Daoy (cell line): Measurements from ENCODE around the gene UBAP1L. TPM values are rescaled to one million over a fixed set of nuclear protein-coding genes. Genes with fewer than 3 reads are reported as not detected.
"Not testable (repeated sequence)": the region's sequence is repeated elsewhere in the genome, so short reads cannot be mapped to it uniquely, and the experiment has no call there.

Source experiments
- DNase-seq: peaks from one replicate; pipeline ENCODE4 v3.0.0-alpha.2; 2015; ENCODE audit warnings: low read depth
- total RNA-seq: library from RNA; depleted of rRNA; stranded (reverse); fragments of >200 nt; shearing (Covaris generic); gene quantifications from 2 replicates; pipeline ENCODE4 v1.2.3, GENCODE V29; 2014; rRNA removed

The UBAP1L gene
- total RNA-seq: 0.03 and 0.06 TPM in 2 replicates

DNA sequence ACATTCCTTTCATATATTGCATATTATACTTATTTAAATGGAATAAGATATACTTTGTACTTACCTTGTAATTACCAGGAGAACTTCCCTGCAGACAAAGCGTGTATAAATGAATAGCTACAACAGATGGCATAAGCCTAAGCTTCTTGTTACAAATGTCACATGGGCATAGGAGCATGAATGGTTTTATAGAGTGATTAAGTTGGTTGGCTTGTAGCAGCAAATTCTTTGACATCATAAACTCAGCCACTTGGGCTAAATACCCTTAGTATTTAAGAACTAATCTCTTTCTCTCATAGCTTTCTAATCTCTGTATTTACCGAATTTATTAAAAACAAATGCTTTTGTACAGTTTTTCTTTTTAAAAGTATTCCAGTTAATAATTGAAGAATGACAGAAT, at the start of gene UBAP1L:
Gene UBAP1L, minus strand, starts transcription at position 115 of the 400 bp plus-strand sequence. CDS start 8,985 bp downstream, outside the sequence.
- DNase-seq: no peak

DNA sequence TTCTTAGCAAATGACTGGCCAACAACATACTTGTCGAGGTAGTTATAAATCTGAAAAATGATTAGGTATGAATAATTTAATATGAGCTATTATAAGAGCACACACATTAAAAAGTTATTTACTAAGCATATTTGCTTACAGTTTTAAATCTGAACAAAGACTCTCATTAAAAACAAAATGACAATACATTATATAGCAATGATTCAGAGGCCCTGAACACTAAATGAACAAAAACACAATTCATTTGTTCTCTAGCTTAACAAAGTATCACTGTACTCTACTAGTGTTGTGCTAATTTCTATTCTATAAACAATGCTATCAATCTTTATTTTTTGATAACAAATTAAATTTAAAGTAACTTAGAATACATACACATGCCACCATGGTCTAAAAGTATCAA, 49.1 kb upstream of the UBAP1L start:
- DNase-seq: no peak

DNA sequence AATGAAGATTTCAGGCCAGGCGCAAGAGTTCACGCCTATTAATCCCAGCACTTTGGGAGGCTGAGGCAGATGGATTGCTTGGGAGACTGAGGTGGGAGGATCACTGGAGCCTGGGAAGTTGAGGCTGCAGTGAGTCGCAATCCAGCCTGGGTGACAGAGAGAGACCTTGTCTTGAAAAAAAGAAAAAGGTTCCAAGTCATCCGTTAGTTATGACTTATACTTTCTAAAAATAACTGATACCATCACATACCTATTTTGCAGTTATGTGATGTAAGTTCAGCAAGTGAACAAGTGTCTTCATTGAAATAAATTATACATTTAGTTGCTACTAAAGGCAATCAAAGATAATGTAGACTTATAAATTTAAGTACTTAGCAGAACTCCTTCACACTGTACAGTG, 48.0 kb upstream of the UBAP1L start:
- no peak for DNase-seq

GRCh38 chr15:65156692-65157091, 41.7 kb upstream of the UBAP1L start:
- DNase-seq: no peak

DNA sequence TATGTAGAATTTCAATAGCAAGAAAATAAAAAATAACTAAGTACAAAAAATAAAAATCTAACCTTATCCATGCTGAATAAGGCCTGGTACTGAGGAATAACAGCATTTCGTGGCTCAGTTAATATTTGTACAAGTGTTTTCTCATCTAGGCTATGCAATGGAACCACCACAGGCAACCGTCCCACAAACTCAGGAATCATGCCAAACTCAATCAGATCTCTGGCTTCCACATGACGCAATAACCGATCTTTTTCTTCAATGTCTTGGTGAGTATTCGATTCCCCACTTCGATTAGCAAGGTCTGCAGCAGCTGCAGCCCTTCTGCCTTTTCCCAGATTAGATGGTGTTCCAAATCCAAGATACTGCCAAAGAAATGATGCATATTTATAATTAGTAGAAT, 39.7 kb upstream of the UBAP1L start:
- no peak for DNase-seq

- DNase-seq: no peak
Measured at GRCh38 chr15:65147902-65148301, 32.9 kb upstream of the UBAP1L start.

GRCh38 chr15:65146438-65146837, 31.4 kb upstream of the UBAP1L start:
- no peak for DNase-seq

DNA sequence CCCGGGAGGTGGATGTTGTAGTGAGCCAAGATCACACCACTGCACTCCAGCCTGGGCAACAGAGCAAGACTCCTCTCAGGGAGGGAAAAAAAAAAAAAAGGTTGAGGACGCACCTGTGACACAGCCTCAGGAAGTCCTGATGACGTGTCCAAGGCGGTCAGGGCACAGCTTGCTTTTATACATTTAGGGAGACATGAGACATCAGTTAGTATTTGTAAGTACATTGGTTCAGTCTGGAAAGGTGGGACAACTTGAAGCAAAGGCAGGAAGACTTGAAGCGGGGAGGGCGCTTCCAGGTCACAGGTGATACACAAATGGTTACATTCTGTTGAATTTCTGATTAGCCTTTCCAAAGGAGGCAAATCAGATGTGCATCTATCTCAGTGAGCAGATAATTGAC, 23.6 kb upstream of the UBAP1L start:
- peak; percentile 10 for DNase-seq

GRCh38 chr15:65137893-65138292, 22.9 kb upstream of the UBAP1L start:
- DNase-seq: not testable (repeated sequence)

DNA sequence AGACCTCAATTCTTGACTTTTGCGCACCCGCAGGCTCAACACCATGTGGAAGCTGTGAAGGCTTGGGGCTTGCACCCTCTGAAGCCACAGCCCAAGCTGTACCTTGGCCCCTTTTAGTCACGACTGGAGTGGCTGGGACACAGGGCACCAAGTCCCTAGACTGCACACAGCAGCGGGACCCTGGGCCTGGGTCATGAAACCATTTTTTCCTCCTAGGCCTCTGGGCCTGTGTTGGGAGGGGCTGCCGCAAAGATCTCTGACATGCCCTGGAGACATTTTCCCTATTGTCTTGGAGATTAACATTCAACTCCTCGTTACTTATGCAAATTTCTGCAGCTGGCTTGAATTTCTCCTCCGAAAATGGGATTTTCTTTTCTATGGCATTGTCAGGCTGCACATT, 22.1 kb upstream of the UBAP1L start:
- DNase-seq: not testable (repeated sequence)

DNA sequence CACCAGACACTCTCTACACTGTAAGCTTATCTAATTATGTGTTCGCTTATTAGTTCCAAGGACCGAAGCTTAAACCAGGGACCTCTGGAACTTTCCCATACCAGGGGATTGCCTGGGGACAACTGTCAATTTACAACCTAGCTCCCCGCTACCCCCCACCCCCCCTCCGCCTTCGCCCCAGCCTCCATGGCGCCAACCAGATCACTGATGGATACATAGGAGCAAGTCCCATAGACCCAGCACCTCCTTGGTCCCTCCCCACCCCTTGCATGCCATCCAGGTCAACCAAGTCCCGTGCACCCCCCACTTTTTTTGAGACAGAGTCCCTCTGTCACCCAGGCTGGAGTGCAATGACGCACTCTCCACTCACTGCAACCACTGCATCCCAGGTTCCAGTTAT, 19.5 kb upstream of the UBAP1L start:
- DNase-seq: no peak

DNA sequence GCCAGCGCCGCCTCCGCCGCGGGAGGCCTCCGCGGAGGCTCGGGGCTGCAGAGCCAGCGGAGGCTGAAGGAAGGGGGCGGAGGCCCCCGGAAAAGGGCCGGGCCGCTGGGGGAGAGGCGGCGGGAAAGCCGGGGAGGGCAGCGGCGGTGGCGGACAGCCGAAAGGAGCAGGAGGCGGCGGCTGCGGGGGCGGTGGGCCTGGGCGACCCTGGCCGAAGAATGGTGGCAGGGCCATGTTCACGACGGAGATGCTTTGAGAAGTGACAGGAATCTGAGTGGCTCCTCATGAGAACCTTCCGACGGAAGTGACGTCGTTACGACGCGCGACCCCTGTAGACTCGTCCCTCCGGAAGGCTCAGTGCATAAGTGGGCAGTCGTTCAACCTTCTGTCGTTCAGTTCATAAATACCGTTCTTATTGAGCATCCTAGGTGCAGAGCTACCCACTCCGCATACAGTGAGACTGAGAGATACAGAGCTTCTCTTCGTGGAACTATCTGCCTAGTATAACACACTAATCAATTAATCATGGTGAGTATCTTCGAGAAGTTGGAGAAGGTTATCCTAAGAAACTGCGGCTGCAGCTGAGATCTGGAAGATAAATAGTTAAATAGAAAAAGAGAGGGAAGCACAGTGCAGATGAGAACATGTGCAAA, 18.7 kb upstream of the UBAP1L start, which contains the start of gene PDCD7:
Gene PDCD7, minus strand, starts transcription at position 261 of the 653 bp plus-strand sequence. Its CDS starts 27 bp downstream, at position 234.
- DNase-seq: peak; percentile 93

DNA sequence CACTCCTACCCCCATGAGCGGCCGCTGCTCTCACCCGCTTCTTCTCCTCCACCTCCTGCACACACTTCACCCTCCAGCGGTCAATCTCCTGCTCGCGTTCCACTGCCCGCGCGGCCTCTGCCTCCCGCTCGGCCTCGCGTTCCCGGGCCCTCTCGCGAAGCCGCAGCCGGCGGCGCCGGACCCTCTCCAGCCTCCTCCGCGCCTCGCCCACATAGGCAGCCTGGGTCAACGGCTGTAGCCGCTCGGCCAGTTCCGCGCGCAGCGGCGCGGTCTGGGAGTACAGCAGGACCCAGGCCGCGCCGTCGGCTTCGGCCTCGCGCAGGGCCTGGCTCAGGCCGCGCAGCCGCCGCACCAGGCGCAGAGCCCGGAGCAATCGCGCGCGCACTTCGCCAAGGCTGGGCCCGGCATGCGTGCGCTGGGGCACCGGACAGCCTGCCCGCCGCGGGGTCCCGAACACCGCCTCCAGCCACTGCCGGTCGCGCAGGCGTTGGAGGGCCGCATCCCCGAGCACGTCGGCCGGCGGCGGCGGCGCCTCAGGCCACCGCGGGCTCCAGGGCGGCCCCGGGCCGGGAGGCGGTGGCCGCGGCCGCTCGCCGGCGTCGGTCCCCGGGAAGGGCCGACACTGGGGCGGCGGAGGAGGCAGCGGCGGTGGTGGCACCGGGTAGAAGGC, 18.0 kb upstream of the UBAP1L start:
- DNase-seq: peak; percentile 39

DNA sequence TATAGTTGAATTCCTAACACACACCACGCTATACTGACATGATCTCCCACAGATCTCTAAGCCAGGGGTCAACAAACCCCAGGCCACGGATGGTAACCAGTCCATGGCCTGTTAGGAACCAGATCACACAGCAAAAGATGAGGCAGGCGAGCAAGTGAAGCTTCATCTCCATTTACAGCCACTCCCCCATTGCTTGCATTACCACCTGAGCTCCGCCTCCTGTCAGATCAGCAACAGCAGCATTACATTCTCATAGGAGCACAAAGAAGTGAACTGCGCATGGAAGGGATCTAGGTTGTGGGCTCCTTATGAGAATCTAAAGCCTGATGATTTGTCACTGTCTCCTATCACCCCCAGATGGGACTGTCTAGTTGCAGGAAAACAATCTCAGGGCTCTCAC, 15.9 kb upstream of the UBAP1L start:
- no peak for DNase-seq

- DNase-seq: no peak
Measured at GRCh38 chr15:65115542-65115941, 542 bp upstream of the UBAP1L start.

GRCh38 chr15:65110676-65111292, 4.2 kb downstream of the UBAP1L start:
- peak; percentile 37 for DNase-seq

GRCh38 chr15:65106011-65106590, 8.9 kb downstream of the UBAP1L start:
- no peak for DNase-seq

- no peak for DNase-seq
Measured at GRCh38 chr15:65105038-65105437, 10.0 kb downstream of the UBAP1L start.

DNA sequence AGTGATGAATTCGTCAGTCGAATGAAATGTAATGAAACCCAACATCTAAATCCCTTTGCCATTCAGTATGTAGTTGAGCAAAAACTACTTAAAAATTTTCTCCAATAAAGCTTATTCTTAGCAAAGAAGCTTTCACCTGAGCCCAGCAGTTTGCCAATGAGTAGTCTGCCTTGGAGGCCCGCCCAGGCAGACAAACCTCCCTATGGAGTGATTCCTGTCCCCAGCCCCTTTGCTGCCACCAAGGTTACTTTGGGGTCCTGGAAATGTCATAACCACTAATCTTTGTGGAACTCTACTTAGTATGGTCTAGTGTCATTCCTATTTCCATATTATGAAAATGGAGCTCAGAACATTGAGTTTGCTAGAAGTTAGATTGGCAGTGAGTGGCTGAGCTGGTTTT, 12.1 kb downstream of the UBAP1L start:
- no peak for DNase-seq

DNA sequence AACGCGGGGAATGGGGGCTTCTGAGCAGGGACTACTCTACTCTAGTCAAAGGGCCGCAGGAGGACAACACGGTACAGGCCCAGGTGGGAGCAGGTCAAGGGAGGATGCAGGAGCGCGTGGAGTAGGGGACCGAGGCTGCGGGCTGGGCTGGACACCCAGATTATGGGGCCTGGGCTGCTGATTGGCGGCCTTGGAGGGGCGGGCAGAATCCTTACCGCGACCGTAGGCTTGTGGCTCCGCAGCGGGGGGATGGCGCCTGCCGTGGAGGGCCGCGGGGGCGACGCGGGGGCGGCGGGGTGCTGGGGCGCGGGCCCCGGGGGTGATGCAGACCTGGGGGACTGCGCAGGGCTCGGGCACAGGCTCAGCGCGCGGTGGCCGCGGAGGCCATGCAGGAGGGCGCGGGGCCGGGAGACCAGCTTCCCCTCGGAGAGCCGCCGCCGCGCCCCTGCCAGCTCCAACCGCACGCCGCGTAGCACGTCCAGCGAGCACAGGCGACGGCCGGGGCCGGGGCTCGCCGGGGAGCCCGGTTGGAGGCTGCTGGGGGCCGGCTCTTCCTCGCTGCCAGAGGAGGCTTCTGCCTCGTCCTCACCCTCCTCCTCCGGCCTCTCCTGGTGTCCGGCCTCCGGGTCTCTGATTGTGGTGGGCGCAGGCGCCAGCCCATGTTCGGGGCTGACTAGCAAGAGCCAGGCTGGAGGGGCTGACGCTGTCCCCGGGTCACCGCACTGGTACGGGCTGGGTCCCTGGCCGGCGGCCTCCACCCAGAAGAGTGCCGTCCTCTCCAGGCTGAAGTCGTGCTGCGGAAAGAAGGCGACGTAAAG, 12.9 kb downstream of the UBAP1L start:
- no peak for DNase-seq

DNA sequence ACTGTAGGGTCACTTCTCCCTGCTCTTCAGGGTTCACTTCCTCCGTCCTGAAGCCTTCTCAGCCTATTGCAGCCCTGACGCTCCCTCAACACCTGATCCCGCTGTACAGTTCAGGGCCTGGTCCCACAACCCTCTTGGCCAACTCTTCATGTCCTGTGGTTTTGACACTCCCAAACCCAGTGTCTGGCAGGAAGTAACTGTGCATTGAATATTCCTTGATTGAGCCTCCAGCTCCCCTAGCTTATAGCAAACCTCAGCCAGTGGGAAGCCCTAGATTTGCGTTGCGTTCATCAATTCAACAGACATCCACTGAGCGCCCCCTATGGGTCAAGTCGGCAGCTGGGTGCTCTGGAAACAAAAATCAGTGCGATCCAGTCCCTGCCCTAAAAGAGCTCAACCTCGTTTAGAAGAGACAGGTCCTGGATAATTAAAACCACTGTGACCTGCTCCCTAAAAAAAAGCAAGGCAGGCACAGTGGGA, 13.5 kb downstream of the UBAP1L start:
- peak; percentile 37 for DNase-seq

DNA sequence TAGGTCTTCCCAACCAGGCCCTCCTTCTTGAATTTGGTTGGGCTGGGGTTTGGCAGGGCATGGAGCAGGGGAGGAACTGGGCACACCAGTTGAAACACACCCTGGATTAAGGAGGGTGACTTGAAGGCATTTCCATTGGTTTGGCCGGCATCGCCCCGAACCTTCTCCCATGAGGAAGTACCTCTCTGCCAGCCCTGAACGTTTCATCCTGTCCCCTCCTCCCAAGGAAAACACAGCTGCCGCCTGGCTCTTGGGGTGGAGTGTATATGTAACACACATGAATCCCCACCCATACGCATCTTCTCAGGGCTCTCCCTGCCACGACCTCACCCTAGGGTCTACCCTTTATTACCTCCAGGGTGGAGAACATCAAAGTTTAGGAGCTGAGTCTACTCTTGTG, 14.6 kb downstream of the UBAP1L start:
- no peak for DNase-seq
